ENCODE data around the gene SYNE1.

- TF ChIP-seq CTCF (IDR thresholded peaks at IDR 0.05; ENCODE audit: poor library complexity, severe bottlenecking) = no peak
- no peak for TF ChIP-seq SMC3 (conservative IDR thresholded peaks at IDR 0.05; ENCODE audit: poor library complexity)
- TF ChIP-seq REST (IDR thresholded peaks at IDR 0.05; ENCODE audit: borderline replicate concordance) = no peak
- TF ChIP-seq EZH2 (IDR thresholded peaks at IDR 0.05; ENCODE audit: borderline replicate concordance, insufficient read depth, low read length, poor library complexity, severe bottlenecking) = no peak
- no peak for TF ChIP-seq MXI1 (conservative IDR thresholded peaks at IDR 0.05; ENCODE audit: poor library complexity, severe bottlenecking)
- TF ChIP-seq EP300 (conservative IDR thresholded peaks at IDR 0.05; ENCODE audit: poor library complexity, severe bottlenecking) = no peak
- no peak for TF ChIP-seq POLR2AphosphoS5 (IDR thresholded peaks at IDR 0.05)
- TF ChIP-seq RAD21 (conservative IDR thresholded peaks at IDR 0.05) = no peak
- no peak for TF ChIP-seq TAF1 (IDR thresholded peaks at IDR 0.05; ENCODE audit: low read depth)
Measured at GRCh38 chr6:152273002-152273401, 364.2 kb downstream of the SYNE1 start.
